A673 (cell line): ENCODE results near the gene CDC42EP5.

Experiments
- EZH2 ChIP-seq: fragments of 200-600 bp; sonication (generic); IDR thresholded peaks from 2 replicates; pipeline ENCODE4 v1.6.1; 2017; ENCODE audit warnings: borderline replicate concordance, low read depth, mild to moderate bottlenecking, mixed read lengths, antibody characterized with exemption, low read length; ENCODE audit not compliant: poor library complexity, severe bottlenecking
- TF ChIP-seq, protein P1 (sequence below): fragments of 300-800, 200-600 bp; sonication (generic); conservative IDR thresholded peaks from 2 replicates; pipeline ENCODE4 v1.5.1; 2017; ENCODE audit warnings: low read depth, mild to moderate bottlenecking, antibody characterized with exemption, low read length, moderate library complexity, mixed read lengths

GRCh38 chr19:54515156-54515555 lies 42.1 kb upstream of the CDC42EP5 start:
- TF ChIP-seq, protein P1, sequence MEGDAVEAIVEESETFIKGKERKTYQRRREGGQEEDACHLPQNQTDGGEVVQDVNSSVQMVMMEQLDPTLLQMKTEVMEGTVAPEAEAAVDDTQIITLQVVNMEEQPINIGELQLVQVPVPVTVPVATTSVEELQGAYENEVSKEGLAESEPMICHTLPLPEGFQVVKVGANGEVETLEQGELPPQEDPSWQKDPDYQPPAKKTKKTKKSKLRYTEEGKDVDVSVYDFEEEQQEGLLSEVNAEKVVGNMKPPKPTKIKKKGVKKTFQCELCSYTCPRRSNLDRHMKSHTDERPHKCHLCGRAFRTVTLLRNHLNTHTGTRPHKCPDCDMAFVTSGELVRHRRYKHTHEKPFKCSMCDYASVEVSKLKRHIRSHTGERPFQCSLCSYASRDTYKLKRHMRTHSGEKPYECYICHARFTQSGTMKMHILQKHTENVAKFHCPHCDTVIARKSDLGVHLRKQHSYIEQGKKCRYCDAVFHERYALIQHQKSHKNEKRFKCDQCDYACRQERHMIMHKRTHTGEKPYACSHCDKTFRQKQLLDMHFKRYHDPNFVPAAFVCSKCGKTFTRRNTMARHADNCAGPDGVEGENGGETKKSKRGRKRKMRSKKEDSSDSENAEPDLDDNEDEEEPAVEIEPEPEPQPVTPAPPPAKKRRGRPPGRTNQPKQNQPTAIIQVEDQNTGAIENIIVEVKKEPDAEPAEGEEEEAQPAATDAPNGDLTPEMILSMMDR: no peak
- TF ChIP-seq EZH2: no peak
